PC-3 (cell line): ENCODE results near the gene CARD16. TPM values are rescaled to one million over a fixed set of nuclear protein-coding genes. Genes with fewer than 3 reads are reported as not detected.

ENCODE experiments used
- total RNA-seq: library from RNA; depleted of rRNA; stranded (reverse); fragments of >200 nt; gene quantifications from 2 replicates; pipeline ENCODE4 v1.2.3, GENCODE V29; 2014; rRNA removed

The CARD16 gene
- total RNA-seq, 1 experiment from 2014 or later: not detected

Other genes with a start within 250 kb of the CARD16 start
- gene CASP12, start 146.9 kb downstream of the CARD16 start, total RNA-seq: not detected in 2 replicates
- gene CASP4, start 76.8 kb downstream of the CARD16 start, total RNA-seq: 38.5 and 40.9 TPM in 2 replicates
- gene CASP5, start 22.2 kb downstream of the CARD16 start, total RNA-seq: not detected in 2 replicates
- 0.33 TPM in 1 of 2 replicates, not detected in the other for gene CASP1, start 10.2 kb downstream of the CARD16 start, total RNA-seq
- not detected in 2 replicates for gene CARD18, start 94.4 kb upstream of the CARD16 start, total RNA-seq